GM18868 (cell line): ENCODE results near the gene CEP76.
"Not testable (repeated sequence)": the region's sequence is repeated elsewhere in the genome, so short reads cannot be mapped to it uniquely, and the experiment has no call there.

ENCODE experiments used
- ATAC-seq: cut with Tn5 transposase; IDR thresholded peaks from one replicate; pipeline ENCODE4 v1.9.1; 2021; ENCODE audit warnings: mild to moderate bottlenecking, moderate library complexity; ENCODE audit not compliant: unreplicated experiment

Gene CEP76

GRCh38 chr18:12645254-12645653 lies 57.3 kb downstream of the CEP76 start:
- no peak for ATAC-seq

- not testable (repeated sequence) for ATAC-seq
Measured at GRCh38 chr18:12643756-12644155, 58.8 kb downstream of the CEP76 start.

- no peak for ATAC-seq
Measured at GRCh38 chr18:12640881-12641200, 61.7 kb downstream of the CEP76 start.

- ATAC-seq, result no peak
Measured at GRCh38 chr18:12639990-12640880, 62.3 kb downstream of the CEP76 start.

- ATAC-seq, result no peak
Measured at GRCh38 chr18:12638644-12639124, 63.8 kb downstream of the CEP76 start.

DNA sequence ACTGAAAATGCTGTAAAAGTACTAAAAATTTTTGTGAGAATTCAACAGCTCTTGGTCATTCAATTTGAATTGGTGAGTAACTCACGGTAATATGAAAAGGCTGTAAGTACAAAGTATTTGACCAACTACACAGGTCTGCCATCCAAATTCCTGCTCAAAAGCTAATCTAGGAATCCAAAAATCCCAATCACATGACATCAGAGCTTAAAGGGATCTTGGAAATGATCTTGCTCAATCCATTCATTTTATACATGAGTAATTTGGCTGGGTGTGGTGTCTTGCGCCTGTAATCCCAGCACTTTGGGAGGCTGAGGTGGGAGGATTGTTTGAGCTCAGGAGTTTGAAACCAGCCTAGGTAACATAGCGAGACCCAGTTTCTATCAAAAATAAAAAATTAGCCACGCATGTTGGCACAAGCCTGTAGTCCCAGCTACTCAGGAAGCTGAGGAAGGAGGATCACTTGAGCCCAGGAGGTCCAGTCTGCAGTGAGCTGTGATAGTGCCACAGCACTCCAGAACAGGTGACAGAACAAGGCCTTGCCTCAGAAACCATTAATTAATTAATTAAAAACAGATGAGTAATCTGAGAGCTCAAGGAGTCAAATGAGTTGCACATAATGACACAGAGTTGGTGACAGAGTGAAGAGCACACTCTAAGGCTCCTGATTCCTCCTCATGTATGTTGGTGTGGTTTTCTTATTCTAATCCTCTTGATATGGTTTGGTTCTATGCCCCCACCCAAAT lies 64.5 kb downstream of the CEP76 start:
- ATAC-seq, result no peak

DNA sequence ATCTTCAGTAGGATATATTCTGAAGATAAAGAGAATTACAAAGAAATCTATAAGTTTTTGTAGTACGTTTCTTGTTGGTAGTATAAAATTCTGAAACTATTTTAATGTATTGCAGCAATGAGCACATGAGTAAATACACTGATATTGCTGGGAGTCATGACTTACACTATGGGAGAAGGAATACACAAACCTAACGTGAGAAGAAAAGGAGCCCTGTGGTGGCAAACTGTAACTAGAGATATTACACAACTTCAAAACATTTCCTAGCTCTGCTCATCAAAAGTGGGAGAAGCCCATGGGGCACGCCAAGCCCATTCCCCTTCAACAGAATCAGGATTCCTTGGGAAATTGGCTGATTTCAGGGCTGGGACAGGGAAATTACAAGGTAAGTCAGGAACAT lies 65.1 kb downstream of the CEP76 start:
- ATAC-seq, result no peak

GRCh38 chr18:12631831-12632477 lies 70.6 kb downstream of the CEP76 start:
- ATAC-seq, result no peak

DNA sequence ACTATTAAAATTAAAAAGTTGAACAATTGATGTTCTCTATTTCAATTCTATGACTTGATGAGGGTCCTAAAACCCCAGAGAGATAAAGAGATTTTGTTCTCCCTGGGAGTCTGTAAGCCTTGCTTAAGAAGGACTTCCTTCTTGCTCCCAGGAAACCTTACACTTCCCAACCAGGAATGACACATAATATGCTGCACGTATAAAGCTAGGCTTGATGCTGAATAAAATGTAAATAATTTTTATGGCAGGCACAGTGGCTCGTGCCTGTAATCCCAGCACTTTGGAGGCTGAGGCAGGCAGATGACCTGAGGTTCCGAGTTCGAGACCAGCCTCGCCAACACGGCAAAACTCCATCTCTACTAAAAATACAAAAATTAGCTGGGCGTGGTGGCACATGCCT lies 72.4 kb downstream of the CEP76 start:
- no peak for ATAC-seq

- no peak for ATAC-seq
Measured at GRCh38 chr18:12628706-12629702, 73.5 kb downstream of the CEP76 start.

DNA sequence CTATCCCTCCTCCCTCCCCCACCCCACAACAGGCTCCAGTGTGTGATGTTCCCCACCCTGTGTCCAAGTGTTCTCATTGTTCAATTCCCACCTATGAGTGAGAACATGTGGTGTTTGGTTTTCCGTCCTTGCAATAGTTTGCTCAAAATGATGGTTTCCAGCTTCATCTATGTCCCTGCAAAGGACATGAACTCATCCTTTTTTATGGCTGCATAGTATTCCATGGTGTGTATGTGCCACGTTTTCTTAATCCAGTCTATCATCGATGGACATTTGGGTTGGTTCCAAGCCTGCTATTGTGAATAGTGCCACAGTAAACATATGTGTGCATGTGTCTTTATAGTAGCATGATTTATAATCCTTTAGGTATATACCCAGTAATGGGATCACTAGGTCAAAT lies 75.3 kb downstream of the CEP76 start:
- not testable (repeated sequence) for ATAC-seq

DNA sequence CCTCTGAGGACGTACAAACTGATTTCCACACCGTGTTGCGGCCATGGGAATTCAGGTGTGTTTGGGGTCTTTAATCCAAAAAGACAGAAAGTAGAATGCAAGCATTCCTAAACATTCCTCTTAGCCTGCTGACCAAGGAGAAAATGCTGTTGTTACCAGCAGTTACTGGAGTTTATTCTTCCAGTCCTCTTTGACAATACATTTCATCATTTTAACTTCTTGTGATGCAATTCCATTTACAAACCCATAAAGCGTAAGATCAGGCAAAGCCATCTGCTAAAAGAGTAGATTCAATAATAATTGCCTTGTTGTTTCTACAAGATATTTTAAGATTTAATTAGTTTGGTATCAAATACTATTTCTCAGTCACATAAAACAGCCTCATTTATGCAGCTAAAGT lies 77.3 kb downstream of the CEP76 start:
- ATAC-seq, result no peak
